MG63 (cell line): ENCODE measurements around the gene RAB1A. TPM values are rescaled to one million over a fixed set of nuclear protein-coding genes. Genes with fewer than 3 reads are reported as not detected.
"Not testable (repeated sequence)": the region's sequence is repeated elsewhere in the genome, so short reads cannot be mapped to it uniquely, and the experiment has no call there.

Source experiments
- DNase-seq: peaks from one replicate; pipeline ENCODE4 v3.0.0-alpha.2; 2020
- H3K27me3 ChIP-seq: fragments of 250-450 bp; sonication (Bioruptor Pico); 2 replicates; pipeline ENCODE4 v1.5.1; 2020; ENCODE audit warnings: mild to moderate bottlenecking, moderate library complexity
- H3K36me3 ChIP-seq: fragments of 250-450 bp; sonication (Bioruptor Pico); 2 replicates; pipeline ENCODE4 v1.5.1; 2020; ENCODE audit warnings: mild to moderate bottlenecking, moderate library complexity
- H3K4me3 ChIP-seq: fragments of 250-450 bp; sonication (Bioruptor Pico); 2 replicates; pipeline ENCODE4 v1.5.1; 2020; ENCODE audit warnings: mild to moderate bottlenecking, moderate library complexity
- H3K9me3 ChIP-seq: fragments of 250-450 bp; sonication (Bioruptor Pico); 2 replicates; pipeline ENCODE4 v1.5.1; 2020; ENCODE audit warnings: mild to moderate bottlenecking, moderate library complexity
- total RNA-seq: library from RNA; depleted of rRNA; stranded (reverse); fragments of >200 nt; shearing (Covaris generic); gene quantifications from 2 replicates; pipeline ENCODE4 v1.2.3, GENCODE V29; 2014; ENCODE audit warnings: low replicate concordance; rRNA removed

Gene RAB1A
- 62.5 and 85.1 TPM in 2 replicates for total RNA-seq

- Histone ChIP-seq H3K9me3 (no peaks in the 10 kb centered on the region), H3K36me3 (peaks cover 11% of the 10 kb centered on the region; the same call in 1 of the 2 replicates), H3K4me3 (peak within 1 kb of the TSS; percentile 98), H3K27me3 (no peaks in the 10 kb centered on the region)
- peak; percentile 100 for DNase-seq
Measured at GRCh38 chr2:65129826-65130663, at the start of gene RAB1A. Gene RAB1A, minus strand, starts transcription at chr2:65130106. Its CDS starts 191 bp downstream, at chr2:65129915.

- no peaks in the 10 kb centered on the region; the same call in 1 of the 2 replicates for H3K27me3 ChIP-seq
- no peak overlapping the region for H3K4me3 ChIP-seq
- no peaks in the 10 kb centered on the region for H3K9me3 ChIP-seq
- no peak for DNase-seq
- H3K36me3 ChIP-seq = no peaks in the 10 kb centered on the region
Measured at GRCh38 chr2:65177751-65178442, 48.0 kb upstream of the RAB1A start.

- no peak for DNase-seq
Measured at GRCh38 chr2:65175894-65176530, 46.1 kb upstream of the RAB1A start.

GRCh38 chr2:65174031-65174430 lies 44.1 kb upstream of the RAB1A start:
- not testable (repeated sequence) for H3K27me3 ChIP-seq, H3K9me3 ChIP-seq, H3K36me3 ChIP-seq, H3K4me3 ChIP-seq
- peak; percentile 45 for DNase-seq

More at GRCh38 chr2:65175894-65176530, 46.1 kb upstream of the RAB1A start:
- Histone ChIP-seq H3K27me3 (no peaks in the 10 kb centered on the region; the same call in 1 of the 2 replicates), H3K4me3 (no peak overlapping the region), H3K36me3 (no peaks in the 10 kb centered on the region), H3K9me3 (no peaks in the 10 kb centered on the region)

GRCh38 chr2:65172994-65173790 lies 43.3 kb upstream of the RAB1A start:
- Histone ChIP-seq H3K27me3 (no peaks in the 10 kb centered on the region), H3K36me3 (no peaks in the 10 kb centered on the region), H3K4me3 (no peak overlapping the region), H3K9me3 (no peaks in the 10 kb centered on the region)
- DNase-seq = no peak

GRCh38 chr2:65170611-65171477 lies 40.9 kb upstream of the RAB1A start:
- not testable (repeated sequence) for DNase-seq, H3K4me3 ChIP-seq, H3K27me3 ChIP-seq, H3K36me3 ChIP-seq, H3K9me3 ChIP-seq

GRCh38 chr2:65169760-65170136 lies 39.8 kb upstream of the RAB1A start:
- H3K9me3 ChIP-seq = no peaks in the 10 kb centered on the region
- no peaks in the 10 kb centered on the region for H3K27me3 ChIP-seq
- no peak overlapping the region for H3K4me3 ChIP-seq
- no peaks in the 10 kb centered on the region for H3K36me3 ChIP-seq
- DNase-seq = no peak

- Histone ChIP-seq H3K4me3 (no peak overlapping the region), H3K9me3 (no peaks in the 10 kb centered on the region), H3K27me3 (no peaks in the 10 kb centered on the region), H3K36me3 (no peaks in the 10 kb centered on the region)
- DNase-seq = no peak
Measured at GRCh38 chr2:65165558-65165957, 35.7 kb upstream of the RAB1A start.

- no peak for DNase-seq
- Histone ChIP-seq H3K36me3 (no peaks in the 10 kb centered on the region), H3K27me3 (no peaks in the 10 kb centered on the region), H3K9me3 (no peaks in the 10 kb centered on the region), H3K4me3 (no peak overlapping the region)
Measured at GRCh38 chr2:65164426-65164891, 34.6 kb upstream of the RAB1A start.

- H3K9me3 ChIP-seq = no peaks in the 10 kb centered on the region
- DNase-seq = peak; percentile 11
- no peak overlapping the region for H3K4me3 ChIP-seq
- H3K36me3 ChIP-seq = no peaks in the 10 kb centered on the region
- no peaks in the 10 kb centered on the region for H3K27me3 ChIP-seq
Measured at GRCh38 chr2:65161551-65162100, 31.7 kb upstream of the RAB1A start.

- H3K9me3 ChIP-seq = no peaks in the 10 kb centered on the region
- no peaks in the 10 kb centered on the region for H3K36me3 ChIP-seq
- DNase-seq = no peak
- no peaks in the 10 kb centered on the region for H3K27me3 ChIP-seq
- no peak overlapping the region for H3K4me3 ChIP-seq
Measured at GRCh38 chr2:65159906-65160305, 30.0 kb upstream of the RAB1A start.

GRCh38 chr2:65159261-65159660 lies 29.4 kb upstream of the RAB1A start:
- no peak overlapping the region for H3K4me3 ChIP-seq
- H3K9me3 ChIP-seq = no peaks in the 10 kb centered on the region
- DNase-seq = no peak
- H3K27me3 ChIP-seq = no peaks in the 10 kb centered on the region
- no peaks in the 10 kb centered on the region for H3K36me3 ChIP-seq

GRCh38 chr2:65158557-65158956 lies 28.7 kb upstream of the RAB1A start:
- no peaks in the 10 kb centered on the region for H3K36me3 ChIP-seq
- H3K4me3 ChIP-seq = no peak overlapping the region
- DNase-seq = no peak
- no peaks in the 10 kb centered on the region for H3K9me3 ChIP-seq
- no peaks in the 10 kb centered on the region for H3K27me3 ChIP-seq

- H3K4me3 ChIP-seq, H3K9me3 ChIP-seq, H3K36me3 ChIP-seq, H3K27me3 ChIP-seq: not testable (repeated sequence)
- peak; percentile 42 for DNase-seq
Measured at GRCh38 chr2:65157856-65158255, 27.9 kb upstream of the RAB1A start.

- Histone ChIP-seq H3K36me3 (no peaks in the 10 kb centered on the region), H3K9me3 (no peaks in the 10 kb centered on the region), H3K27me3 (no peaks in the 10 kb centered on the region), H3K4me3 (no peak overlapping the region)
- DNase-seq = no peak
Measured at GRCh38 chr2:65156041-65156440, 26.1 kb upstream of the RAB1A start.
